Natural killer cell (primary cell): ENCODE measurements around the gene ZCCHC4. TPM values are rescaled to one million over a fixed set of nuclear protein-coding genes. Genes with fewer than 3 reads are reported as not detected.

Experiments used
- ATAC-seq, 3 donors: fragments of 150-1000 bp in 2 of 3; fragments of 200-7000 bp in 1 of 3; cut with Tn5 transposase; 1 replicate in 1 of 3; 2 replicates in 2 of 3; pipeline ENCODE4 v1.10.0; 2021; ENCODE audit warnings: mild to moderate bottlenecking in 2 of 3, moderate library complexity in 2 of 3
- DNase-seq, 2 donors: peaks; one replicate each; pipeline versions ENCODE4 v3.0.0 to v3.0.0-alpha.2; 2013 to 2021; ENCODE audit warnings: mixed read lengths in 1 of 2
- H3K27ac ChIP-seq: one replicate; pipeline ENCODE4 v1.5.1; 2013; ENCODE audit warnings: mild to moderate bottlenecking, low read length
- H3K27me3 ChIP-seq: one replicate; pipeline ENCODE4 v1.6.1; 2013; ENCODE audit warnings: low read length; ENCODE audit not compliant: control insufficient read depth, insufficient read depth
- H3K36me3 ChIP-seq: one replicate; pipeline ENCODE4 v1.6.1; 2013; ENCODE audit warnings: low read length; ENCODE audit not compliant: control insufficient read depth, insufficient read depth
- H3K4me1 ChIP-seq: one replicate; pipeline ENCODE4 v1.6.1; 2013; ENCODE audit warnings: low read length; ENCODE audit not compliant: control insufficient read depth, insufficient read depth
- H3K4me3 ChIP-seq: one replicate; pipeline ENCODE4 v1.5.1; 2013; ENCODE audit warnings: low read length
- H3K9me3 ChIP-seq: one replicate; pipeline ENCODE4 v1.6.1; 2013; ENCODE audit warnings: low read length; ENCODE audit not compliant: control insufficient read depth, insufficient read depth
- H3K27ac Mint-ChIP-seq, 2 donors: one replicate each; pipeline ENCODE4 v1.8.0; 2022; ENCODE audit warnings: mild to moderate bottlenecking in 2 of 2, mixed read lengths in 2 of 2, moderate library complexity in 1 of 2
- H3K27me3 Mint-ChIP-seq, 2 donors: one replicate each; pipeline ENCODE4 v1.8.0; 2022; ENCODE audit warnings: low read depth in 2 of 2, mixed read lengths in 2 of 2
- H3K36me3 Mint-ChIP-seq: one replicate; pipeline ENCODE4 v1.8.0; 2022; ENCODE audit warnings: mixed read lengths
- H3K4me1 Mint-ChIP-seq, 2 donors: one replicate each; pipeline ENCODE4 v1.8.0; 2022; ENCODE audit warnings: mixed read lengths in 2 of 2
- H3K4me3 Mint-ChIP-seq: one replicate; pipeline ENCODE4 v1.8.0; 2022; ENCODE audit warnings: mild to moderate bottlenecking, moderate library complexity, mixed read lengths
- H3K9me3 Mint-ChIP-seq, 2 donors: one replicate each; pipeline ENCODE4 v1.8.0; 2022; ENCODE audit warnings: mixed read lengths in 2 of 2
- CTCF ChIP-seq: fragments of 200-600 bp; IDR thresholded peaks from one replicate; pipeline ENCODE4 v1.8.0; 2022; ENCODE audit warnings: antibody characterized with exemption
- WGBS: methylation state at CpG from one replicate; pipeline ENCODE4 v1.1.7; 2013; ENCODE audit warnings: missing lambda C conversion rate; ENCODE audit not compliant: insufficient coverage; 5-methylcytosine and 5-hydroxymethylcytosine counted together
- intact Hi-C: fragments of 100-400 bp; cut with micrococcal nuclease; formaldehyde crosslinking; loops from one replicate; pipeline ENCODE4 v1.14.2; 2022
- total RNA-seq, 4 donors: library from RNA; stranded (reverse); fragments of 120-200 nt in 1 of 4; gene quantifications; one replicate each; pipeline versions ENCODE4 v1.2.3 to v1.2.4, GENCODE V29; 2013 to 2022

The ZCCHC4 gene
- total RNA-seq, 3 donors from 2014 or later (not counting 1 experiment from before 2014, with no cell fraction given) = 9.4 to 12.0 (median 10.9) TPM

GRCh38 chr4:25358515-25359275, 46.1 kb downstream of the ZCCHC4 start:
- H3K36me3 Mint-ChIP-seq = no peaks in the 10 kb centered on the region
- no peak overlapping the region for H3K4me3 Mint-ChIP-seq
- no peak for TF ChIP-seq CTCF
- intact Hi-C loops = no loop called here
- H3K9me3 Mint-ChIP-seq = no peaks in the 10 kb centered on the region
- H3K27me3 ChIP-seq = no peaks in the 10 kb centered on the region
- H3K4me3 ChIP-seq = no peak overlapping the region
- no peaks in the 10 kb centered on the region for H3K27me3 Mint-ChIP-seq
- no peak for ATAC-seq
- H3K27ac Mint-ChIP-seq = no peak overlapping the region
- H3K4me1 Mint-ChIP-seq = no peaks in the 10 kb centered on the region
- no peak overlapping the region for H3K27ac ChIP-seq
- peaks cover 4% of the 10 kb centered on the region for H3K36me3 ChIP-seq
- no peak for DNase-seq
- no peaks in the 10 kb centered on the region for H3K4me1 ChIP-seq
- no peaks in the 10 kb centered on the region for H3K9me3 ChIP-seq
- 88% methylated on average over 14 of the region's 14 CpGs for WGBS

GRCh38 chr4:25361253-25361652, 48.7 kb downstream of the ZCCHC4 start:
- no peak for ATAC-seq
- H3K27me3 Mint-ChIP-seq = no peaks in the 10 kb centered on the region
- 98% methylated on average over 9 of the region's 9 CpGs for WGBS

GRCh38 chr4:25367004-25367621, 54.5 kb downstream of the ZCCHC4 start:
- no peak overlapping the region for H3K4me3 Mint-ChIP-seq
- TF ChIP-seq CTCF = peak; percentile 47
- intact Hi-C loops = loop anchor here (1.0 to 5.0 kb wide), 2 partner anchors 187 to 385 kb away; no protein-coding TSS in a partner anchor
- no peak overlapping the region for H3K4me3 ChIP-seq
- no peaks in the 10 kb centered on the region for H3K27me3 Mint-ChIP-seq
- WGBS = 100% methylated on average over 1 of the region's 2 CpGs
- H3K9me3 Mint-ChIP-seq = no peaks in the 10 kb centered on the region
- DNase-seq = peak in 1 of 2 donors; percentile 66
- no peaks in the 10 kb centered on the region for H3K9me3 ChIP-seq
- no peaks in the 10 kb centered on the region for H3K4me1 ChIP-seq
- peaks cover 7% of the 10 kb centered on the region for H3K36me3 Mint-ChIP-seq
- no peak overlapping the region for H3K27ac ChIP-seq
- H3K4me1 Mint-ChIP-seq = no peaks in the 10 kb centered on the region
- no peaks in the 10 kb centered on the region for H3K27me3 ChIP-seq
- peaks cover 25% of the 10 kb centered on the region for H3K36me3 ChIP-seq
- ATAC-seq = no peak
- H3K27ac Mint-ChIP-seq = no peak overlapping the region

More at GRCh38 chr4:25361253-25361652, 48.7 kb downstream of the ZCCHC4 start:
- Mint-ChIP-seq H3K27ac (no peak overlapping the region), H3K4me1 (no peaks in the 10 kb centered on the region), H3K9me3 (no peaks in the 10 kb centered on the region), H3K4me3 (no peak overlapping the region), H3K36me3 (peaks cover 7% of the 10 kb centered on the region)
- no peak overlapping the region for H3K27ac ChIP-seq
- no peaks in the 10 kb centered on the region for H3K4me1 ChIP-seq
- H3K4me3 ChIP-seq = no peak overlapping the region
- no peak for DNase-seq
- intact Hi-C loops = no loop called here
- no peak for TF ChIP-seq CTCF
- H3K27me3 ChIP-seq = no peaks in the 10 kb centered on the region
- H3K36me3 ChIP-seq = peaks cover 18% of the 10 kb centered on the region
- no peaks in the 10 kb centered on the region for H3K9me3 ChIP-seq
